H9 (cell line): Measurements from ENCODE around the gene TEX264. TPM values are rescaled to one million over a fixed set of nuclear protein-coding genes. Genes with fewer than 3 reads are reported as not detected.

Experiments used
- DNase-seq: peaks from one replicate; pipeline ENCODE4 v3.0.0-alpha.2; 2017
- H2AFZ ChIP-seq: one replicate; pipeline ENCODE4 v1.6.1; 2013; ENCODE audit warnings: mild to moderate bottlenecking, low read length, control low read depth, moderate library complexity
- H2AK5ac ChIP-seq: 2 replicates; pipeline ENCODE4 v1.6.1; 2013; ENCODE audit warnings: low read length, control low read depth, mixed read lengths; ENCODE audit not compliant: insufficient read length
- H2BK120ac ChIP-seq: one replicate; pipeline ENCODE4 v1.6.1; 2013; ENCODE audit warnings: low read depth, mild to moderate bottlenecking, low read length, control low read depth, inconsistent platforms; ENCODE audit not compliant: poor library complexity, severe bottlenecking
- H2BK12ac ChIP-seq: 2 replicates; pipeline ENCODE4 v1.6.1; 2013; ENCODE audit warnings: low read length, control low read depth, mixed read lengths, low read depth; ENCODE audit not compliant: insufficient read length
- H2BK15ac ChIP-seq: 2 replicates; pipeline ENCODE4 v1.6.1; 2013; ENCODE audit warnings: low read depth, low read length, control low read depth
- H2BK20ac ChIP-seq: one replicate; pipeline ENCODE4 v1.6.1; 2013; ENCODE audit warnings: low read depth, mild to moderate bottlenecking, low read length, control low read depth, inconsistent platforms; ENCODE audit not compliant: poor library complexity, severe bottlenecking
- H2BK5ac ChIP-seq: 2 replicates; pipeline ENCODE4 v1.6.1; 2013; ENCODE audit warnings: low read length, control low read depth, mixed read lengths; ENCODE audit not compliant: insufficient read length
- H3K14ac ChIP-seq: 2 replicates; pipeline ENCODE4 v1.6.1; 2013; ENCODE audit warnings: low read length, control low read depth; ENCODE audit not compliant: insufficient read depth
- H3K18ac ChIP-seq: 2 replicates; pipeline ENCODE4 v1.6.1; 2013; ENCODE audit warnings: low read depth, mild to moderate bottlenecking, mixed read lengths, low read length, control low read depth; ENCODE audit not compliant: insufficient read length
- H3K23ac ChIP-seq: 2 replicates; pipeline ENCODE4 v1.6.1; 2013; ENCODE audit warnings: low read length, control low read depth, mixed read lengths, low read depth; ENCODE audit not compliant: insufficient read length
- H3K23me2 ChIP-seq: 2 replicates; pipeline ENCODE4 v1.6.1; 2013; ENCODE audit warnings: low read depth, mild to moderate bottlenecking, mixed read lengths, low read length, control low read depth; ENCODE audit not compliant: insufficient read length, poor library complexity, severe bottlenecking
- H3K27ac ChIP-seq: 2 replicates; pipeline ENCODE4 v1.5.1; 2013; ENCODE audit warnings: low read length, control low read depth, mixed read lengths, low read depth; ENCODE audit not compliant: insufficient read length
- H3K27me3 ChIP-seq: 2 replicates; pipeline ENCODE4 v1.6.1; 2013; ENCODE audit warnings: low read length, control low read depth, inconsistent platforms; ENCODE audit not compliant: insufficient read depth
- H3K4ac ChIP-seq: 2 replicates; pipeline ENCODE4 v1.6.1; 2013; ENCODE audit warnings: low read depth, mild to moderate bottlenecking, control low read depth, inconsistent platforms, low read length, moderate library complexity
- H3K4me1 ChIP-seq: 2 replicates; pipeline ENCODE4 v1.6.1; 2013; ENCODE audit warnings: low read length, control low read depth, inconsistent platforms; ENCODE audit not compliant: insufficient read depth
- H3K4me2 ChIP-seq: 2 replicates; pipeline ENCODE4 v1.6.1; 2013; ENCODE audit warnings: low read length, control low read depth, mixed read lengths; ENCODE audit not compliant: insufficient read length, insufficient read depth
- H3K56ac ChIP-seq: 2 replicates; pipeline ENCODE4 v1.6.1; 2013; ENCODE audit warnings: low read depth, mild to moderate bottlenecking, mixed read lengths, low read length, control low read depth; ENCODE audit not compliant: insufficient read length
- H3K79me1 ChIP-seq: 2 replicates; pipeline ENCODE4 v1.6.1; 2013; ENCODE audit warnings: low read depth, mild to moderate bottlenecking, moderate library complexity, low read length, control low read depth, inconsistent platforms; ENCODE audit not compliant: insufficient read depth, poor library complexity, severe bottlenecking
- H3K79me2 ChIP-seq: 2 replicates; pipeline ENCODE4 v1.6.1; 2013; ENCODE audit warnings: low read length, control low read depth, inconsistent platforms; ENCODE audit not compliant: insufficient read depth
- H3K9ac ChIP-seq: 2 replicates; pipeline ENCODE4 v1.6.1; 2013; ENCODE audit warnings: low read length, control low read depth, mixed read lengths; ENCODE audit not compliant: insufficient read length; ENCODE audit errors: extremely low read depth
- H3K9me3 ChIP-seq: one replicate; pipeline ENCODE4 v1.6.1; 2013; ENCODE audit warnings: low read depth, low read length, inconsistent platforms; ENCODE audit not compliant: control insufficient read depth
- H3T11ph ChIP-seq: one replicate; pipeline ENCODE4 v1.6.1; 2013; ENCODE audit warnings: mild to moderate bottlenecking, low read length, control low read depth, inconsistent platforms
- H4K20me1 ChIP-seq: one replicate; pipeline ENCODE4 v1.6.1; 2013; ENCODE audit not compliant: control insufficient read depth, insufficient read length, insufficient read depth
- H4K5ac ChIP-seq: 2 replicates; pipeline ENCODE4 v1.6.1; 2013; ENCODE audit warnings: low read depth, mild to moderate bottlenecking, mixed read lengths, low read length, control low read depth; ENCODE audit not compliant: insufficient read length
- H4K8ac ChIP-seq: replicated peaks from 2 replicates; pipeline ENCODE4 v1.6.1; 2013; ENCODE audit warnings: low read length, control low read depth, mixed read lengths, low read depth; ENCODE audit not compliant: insufficient read length
- H4K91ac ChIP-seq: 2 replicates; pipeline ENCODE4 v1.6.1; 2013; ENCODE audit warnings: low read depth, mild to moderate bottlenecking, moderate library complexity, mixed read lengths, low read length, control low read depth; ENCODE audit not compliant: insufficient read length
- H3K27ac Mint-ChIP-seq, 3 experiments: 2 replicates in 2 of 3; 3 replicates in 1 of 3; pipeline ENCODE4 v1.8.0; 2020 to 2021; ENCODE audit warnings: mixed read lengths in 3 of 3, mild to moderate bottlenecking in 1 of 3, moderate library complexity in 1 of 3
- H3K27me3 Mint-ChIP-seq: 2 replicates; pipeline ENCODE4 v1.8.0; 2021; ENCODE audit warnings: low read depth, mild to moderate bottlenecking, moderate library complexity, mixed read lengths
- H3K36me3 Mint-ChIP-seq, 3 experiments: 2 replicates in 2 of 3; 3 replicates in 1 of 3; pipeline ENCODE4 v1.8.0; 2020 to 2021; ENCODE audit warnings: low read depth in 3 of 3, mixed read lengths in 3 of 3; ENCODE audit not compliant: insufficient read depth in 1 of 3
- H3K4me1 Mint-ChIP-seq, 2 experiments: 2 replicates each; pipeline ENCODE4 v1.8.0; 2020; ENCODE audit warnings: mixed read lengths in 2 of 2
- H3K4me3 Mint-ChIP-seq, 2 experiments: 2 replicates in 1 of 2; 3 replicates in 1 of 2; pipeline ENCODE4 v1.8.0; 2020 to 2021; ENCODE audit warnings: mild to moderate bottlenecking in 2 of 2, mixed read lengths in 2 of 2, moderate library complexity in 1 of 2
- H3K9me3 Mint-ChIP-seq, 2 experiments: 2 replicates in 1 of 2; 3 replicates in 1 of 2; pipeline ENCODE4 v1.8.0; 2020; ENCODE audit warnings: mild to moderate bottlenecking in 2 of 2, mixed read lengths in 2 of 2, moderate library complexity in 1 of 2
- WGBS: extraction: QIAGEN DNeasy Blood & Tissue Kit; methylation state at CpG from one replicate; pipeline ENCODE4 v1.1.7; 2013; ENCODE audit warnings: missing lambda C conversion rate, low lambda C conversion rate, mixed read lengths; ENCODE audit not compliant: insufficient read length; ENCODE audit errors: extremely low coverage; 5-methylcytosine and 5-hydroxymethylcytosine counted together
- total RNA-seq: library from RNA; stranded (reverse); gene quantifications from 2 replicates; pipeline ENCODE4 v1.2.1, GENCODE V29; 2021
- TF ChIP-seq, protein P1 (sequence below): fragments of 200-600 bp; sonication (generic); conservative IDR thresholded peaks from 3 replicates; pipeline ENCODE4 v1.8.0; 2021; ENCODE audit warnings: antibody characterized with exemption, mild to moderate bottlenecking

The TEX264 gene
- total RNA-seq, 1 experiment from 2014 or later = 17.3 TPM

DNA sequence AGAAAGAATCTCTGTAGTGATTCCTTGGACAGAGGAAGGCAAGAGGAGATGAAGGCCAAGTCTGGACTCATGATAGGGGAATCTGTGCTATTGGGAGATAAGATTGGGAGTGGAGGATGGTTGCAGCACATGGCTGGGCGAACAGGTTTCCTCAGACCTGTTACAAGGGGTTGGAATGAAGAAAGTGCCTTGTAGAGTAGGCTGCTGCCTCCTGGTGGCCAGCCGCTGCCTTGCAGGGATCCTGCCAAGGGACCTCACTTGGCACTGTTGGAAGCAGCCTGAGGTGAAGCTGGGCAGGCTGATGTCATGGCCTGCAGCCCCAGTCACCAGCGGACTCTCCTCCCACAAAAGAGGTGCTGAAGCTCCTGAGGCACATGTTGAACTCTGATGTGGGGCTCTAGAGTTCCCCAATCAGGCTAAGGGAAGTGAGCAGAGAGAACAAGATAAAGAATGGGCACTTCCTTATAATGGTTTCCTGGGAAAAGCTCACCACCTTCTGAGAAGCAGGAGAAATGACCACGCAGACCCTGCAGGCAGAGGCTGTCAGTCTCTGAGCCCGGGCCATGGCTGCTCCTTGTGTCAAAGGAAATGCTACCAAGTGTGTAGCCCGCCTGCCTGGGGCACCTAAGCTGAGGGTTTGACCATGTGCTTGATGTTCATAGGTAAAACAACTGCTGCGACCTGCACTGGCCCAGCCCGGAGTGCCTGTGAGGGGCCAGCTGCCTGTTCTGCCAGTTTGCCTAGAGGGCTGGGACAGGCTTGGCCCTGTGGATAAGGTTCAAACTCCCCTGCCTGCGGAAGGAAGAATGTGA is 1.6 kb upstream of the TEX264 start:
- H2BK15ac ChIP-seq = no peak overlapping the region
- H2AFZ ChIP-seq = no peak overlapping the region
- DNase-seq = peak; percentile 95
- no peaks in the 10 kb centered on the region for H3K9me3 Mint-ChIP-seq
- peaks cover 0 to 6% (median 5%) of the 10 kb centered on the region in 3 experiments; a peak in 4 of 7 replicates for H3K36me3 Mint-ChIP-seq
- H3K27ac Mint-ChIP-seq = peak overlapping the region in 2 of 3 experiments; percentile 40 to 96; a peak in 4 of 7 replicates
- no peak overlapping the region for H3K27ac ChIP-seq
- no peak overlapping the region for H3K4ac ChIP-seq
- H2BK20ac ChIP-seq = no peak overlapping the region
- TF ChIP-seq, protein P1, sequence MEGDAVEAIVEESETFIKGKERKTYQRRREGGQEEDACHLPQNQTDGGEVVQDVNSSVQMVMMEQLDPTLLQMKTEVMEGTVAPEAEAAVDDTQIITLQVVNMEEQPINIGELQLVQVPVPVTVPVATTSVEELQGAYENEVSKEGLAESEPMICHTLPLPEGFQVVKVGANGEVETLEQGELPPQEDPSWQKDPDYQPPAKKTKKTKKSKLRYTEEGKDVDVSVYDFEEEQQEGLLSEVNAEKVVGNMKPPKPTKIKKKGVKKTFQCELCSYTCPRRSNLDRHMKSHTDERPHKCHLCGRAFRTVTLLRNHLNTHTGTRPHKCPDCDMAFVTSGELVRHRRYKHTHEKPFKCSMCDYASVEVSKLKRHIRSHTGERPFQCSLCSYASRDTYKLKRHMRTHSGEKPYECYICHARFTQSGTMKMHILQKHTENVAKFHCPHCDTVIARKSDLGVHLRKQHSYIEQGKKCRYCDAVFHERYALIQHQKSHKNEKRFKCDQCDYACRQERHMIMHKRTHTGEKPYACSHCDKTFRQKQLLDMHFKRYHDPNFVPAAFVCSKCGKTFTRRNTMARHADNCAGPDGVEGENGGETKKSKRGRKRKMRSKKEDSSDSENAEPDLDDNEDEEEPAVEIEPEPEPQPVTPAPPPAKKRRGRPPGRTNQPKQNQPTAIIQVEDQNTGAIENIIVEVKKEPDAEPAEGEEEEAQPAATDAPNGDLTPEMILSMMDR = peak; percentile 97
- H4K20me1 ChIP-seq = no peaks in the 10 kb centered on the region
- H2BK5ac ChIP-seq = no peak overlapping the region
- WGBS = no CpG with 5 or more reads among the region's 9 CpGs
- no peak overlapping the region for H4K91ac ChIP-seq
- peaks cover 7% of the 10 kb centered on the region for H3K27me3 Mint-ChIP-seq
- no peak overlapping the region for H2BK12ac ChIP-seq
- H4K8ac ChIP-seq = no peak overlapping the region
- no peak overlapping the region for H2AK5ac ChIP-seq
- no peaks in the 10 kb centered on the region for H3K79me2 ChIP-seq
- H3K9ac ChIP-seq = no peak overlapping the region
- H3K56ac ChIP-seq = no peak overlapping the region
- no peak overlapping the region for H4K5ac ChIP-seq
- no peaks in the 10 kb centered on the region for H3K9me3 ChIP-seq
- H2BK120ac ChIP-seq = no peak overlapping the region
- H3K27me3 ChIP-seq = no peaks in the 10 kb centered on the region
- H3K4me2 ChIP-seq = no peak overlapping the region
- H3K4me1 ChIP-seq = 0 out of 2 replicates have a peak, but pooled peaks cover 2% of the 10 kb centered on the region
- peaks cover 8% of the 10 kb centered on the region for H3K23me2 ChIP-seq
- H3K18ac ChIP-seq = no peak overlapping the region
- peak overlapping the region; percentile 36; a peak in 4 of 5 replicates for H3K4me3 Mint-ChIP-seq
- H3K23ac ChIP-seq = no peak overlapping the region
- H3K4me1 Mint-ChIP-seq = peaks cover 33 to 35% of the 10 kb centered on the region in 2 experiments
- no peaks in the 10 kb centered on the region for H3K79me1 ChIP-seq
- H3K14ac ChIP-seq = no peak overlapping the region
- H3T11ph ChIP-seq = no peak overlapping the region
